MM.1S (cell line): ENCODE measurements around the gene TCF20.

Experiments
- CTCF ChIP-seq: fragments of 300-600 bp; sonication (generic); IDR thresholded peaks from 2 replicates; pipeline ENCODE4 v1.5.1; 2016; ENCODE audit warnings: antibody characterized with exemption, low read length, mixed read lengths
- EZH2 ChIP-seq: fragments of 300-600 bp; sonication (generic); optimal IDR thresholded peaks from 2 replicates; pipeline ENCODE3; 2017; ENCODE audit warnings: low read depth, mild to moderate bottlenecking, antibody characterized with exemption, low read length, mixed read lengths
- EZH2phosphoT487 ChIP-seq: fragments of 300-600 bp; sonication (generic); IDR thresholded peaks from 2 replicates; pipeline ENCODE4 v1.6.1; 2018; ENCODE audit warnings: antibody characterized with exemption, low read length

DNA sequence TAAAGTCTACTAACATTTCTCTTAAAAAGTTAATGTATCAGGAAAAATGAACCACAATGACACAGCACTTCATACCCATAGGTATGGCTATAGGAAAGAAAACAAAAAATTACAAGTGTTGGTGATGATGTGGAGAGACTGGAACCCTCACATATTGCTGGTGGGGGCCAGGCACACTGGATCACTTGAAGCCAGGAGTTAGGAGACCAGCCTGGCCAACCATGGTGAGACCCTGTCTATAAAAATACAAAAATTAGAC lies 26.7 kb downstream of the TCF20 start:
- TF ChIP-seq EZH2phosphoT487: no peak
- TF ChIP-seq EZH2: no peak
- TF ChIP-seq CTCF: no peak
